HG03095 (cell line): ENCODE results near the gene COX8A.
"Not testable (repeated sequence)": the region's sequence is repeated elsewhere in the genome, so short reads cannot be mapped to it uniquely, and the experiment has no call there.

Source experiments
- ATAC-seq: cut with Tn5 transposase; IDR thresholded peaks from one replicate; pipeline ENCODE4 v1.9.1; 2021; ENCODE audit warnings: moderate library complexity; ENCODE audit not compliant: unreplicated experiment

The COX8A gene

DNA sequence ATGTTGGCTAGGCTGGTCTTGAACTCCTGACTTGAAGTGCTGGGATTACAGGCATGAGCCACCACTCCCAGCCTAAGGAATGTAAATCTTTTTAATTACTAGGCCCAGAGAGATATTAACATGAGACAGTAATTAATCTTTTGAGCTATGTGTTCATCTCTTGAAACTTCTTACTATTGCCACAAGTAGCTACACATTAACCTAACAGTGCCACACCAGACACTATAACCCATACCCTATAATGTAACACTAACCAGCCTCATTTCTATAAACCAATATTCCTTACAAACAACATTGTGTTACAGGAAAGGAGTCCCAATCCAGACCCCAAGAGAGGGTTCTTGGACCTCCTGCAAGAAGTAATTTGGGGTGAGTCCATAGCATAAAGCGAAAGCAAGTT lies 8.0 kb upstream of the COX8A start:
- no peak for ATAC-seq

DNA sequence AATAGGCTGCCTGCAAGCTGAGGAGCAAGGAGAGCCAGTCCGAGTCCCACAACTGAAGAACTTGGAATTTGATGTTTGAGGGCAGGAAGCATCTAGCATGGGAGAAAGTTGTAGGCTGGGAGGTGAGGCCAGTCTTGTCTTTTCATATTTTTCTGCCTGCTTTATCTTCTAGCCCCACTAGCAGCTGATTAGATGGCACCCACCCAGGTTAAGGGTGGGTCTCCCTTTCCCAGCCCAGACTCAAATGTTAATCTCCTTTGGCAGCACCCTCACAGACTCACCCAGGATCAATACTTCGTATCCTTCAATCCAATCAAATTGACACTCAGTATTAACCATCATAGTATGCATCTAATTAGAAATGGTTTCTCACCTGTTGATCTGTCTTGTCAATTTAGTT lies 5.0 kb upstream of the COX8A start:
- no peak for ATAC-seq

GRCh38 chr11:63970902-63971301 lies 3.5 kb upstream of the COX8A start:
- no peak for ATAC-seq

DNA sequence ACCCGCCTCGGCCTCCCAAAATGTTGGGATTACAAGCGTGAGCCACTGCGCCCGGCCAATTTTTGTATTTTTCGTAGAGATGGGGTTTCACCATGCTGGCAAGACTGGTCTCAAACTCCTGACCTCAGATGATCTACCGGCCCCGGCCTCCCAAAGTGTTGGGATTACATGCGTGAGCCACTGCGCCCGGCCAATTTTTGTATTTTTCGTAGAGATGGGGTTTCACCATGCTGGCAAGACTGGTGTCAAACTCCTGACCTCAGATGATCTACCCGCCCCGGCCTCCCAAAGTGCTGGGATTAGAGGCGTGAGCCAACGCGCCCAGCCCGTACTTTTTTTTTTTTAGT lies 535 bp upstream of the COX8A start:
- ATAC-seq, result not testable (repeated sequence)

- ATAC-seq, result no peak
These were observed 4.3 kb downstream of the COX8A start for GRCh38 chr11:63978551-63979239.

DNA sequence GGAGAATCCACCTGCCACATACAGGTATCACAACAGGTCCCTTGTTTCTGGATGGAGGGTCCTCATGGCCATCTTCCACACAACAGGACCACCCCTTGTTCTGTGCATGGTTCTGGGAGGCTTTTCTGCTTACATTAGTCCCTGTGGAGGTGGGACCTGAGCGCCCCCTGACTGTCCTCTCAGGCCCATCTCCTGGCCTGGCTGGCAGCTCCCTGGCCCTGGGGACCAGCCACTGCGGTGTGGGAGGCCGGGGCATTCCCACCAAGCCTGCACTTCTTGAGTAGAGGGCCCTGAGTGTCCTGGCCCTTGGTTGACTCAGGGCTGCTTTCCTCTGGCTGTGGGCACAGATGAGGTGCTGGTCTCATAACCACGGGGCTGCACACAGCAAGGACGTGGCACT lies 5.0 kb downstream of the COX8A start:
- no peak for ATAC-seq

DNA sequence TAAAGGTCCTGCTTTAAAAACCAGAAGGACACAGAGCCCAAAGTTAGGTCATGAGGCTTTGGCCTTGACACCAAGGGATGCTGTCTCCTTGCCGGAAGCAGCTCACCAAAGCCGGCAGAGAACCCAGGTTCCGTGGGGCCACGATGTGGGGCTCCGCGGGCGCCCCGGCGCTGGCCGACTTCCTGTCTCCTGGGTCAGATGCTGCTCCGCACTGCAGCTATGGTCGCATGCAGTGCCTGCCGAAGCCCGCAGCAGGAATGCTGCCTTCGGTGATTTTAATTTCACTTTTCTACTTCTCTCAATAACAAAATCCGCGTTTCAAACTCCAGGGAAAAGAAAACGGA lies 11.4 kb downstream of the COX8A start:
- ATAC-seq, result peak; percentile 43

DNA sequence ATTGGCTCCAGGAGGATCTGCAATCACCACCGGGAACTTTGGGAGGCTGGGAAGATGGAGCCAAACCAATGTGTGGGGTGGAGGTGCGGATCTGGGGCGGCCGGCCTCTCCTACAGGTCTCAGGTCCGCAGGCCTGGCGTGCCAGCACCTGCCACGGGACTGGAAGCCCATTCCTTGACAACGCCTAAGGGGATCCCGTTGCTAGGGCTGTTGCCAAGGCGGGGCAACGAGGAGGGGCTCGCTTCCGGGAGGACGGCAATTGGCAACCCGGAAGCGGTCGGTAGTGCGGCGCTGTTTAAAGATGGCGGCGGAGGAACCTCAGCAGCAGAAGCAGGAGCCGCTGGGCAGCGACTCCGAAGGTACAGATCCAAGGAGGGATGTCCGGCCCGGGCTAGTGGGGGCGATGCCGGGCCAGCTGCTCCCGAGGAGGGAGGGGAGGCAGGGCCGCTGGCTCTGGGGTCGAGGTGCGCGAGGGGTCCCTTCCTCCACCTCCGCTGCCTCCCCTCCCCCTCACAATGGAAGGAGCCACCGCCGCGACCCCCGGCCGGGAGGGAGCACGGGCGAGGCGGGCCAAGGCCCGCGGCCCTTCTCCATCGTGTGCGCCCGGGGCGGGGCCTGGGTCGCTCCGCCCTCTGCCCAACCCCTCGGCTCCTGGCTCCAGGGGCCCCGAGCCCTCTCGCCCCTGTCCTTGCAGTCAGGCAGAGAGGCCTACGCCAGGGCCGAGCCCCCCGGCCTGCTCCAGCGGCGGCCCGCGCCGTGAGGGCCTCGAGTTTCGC lies 11.9 kb downstream of the COX8A start, which contains the start of gene OTUB1:
OTUB1 (plus strand) TSS at position 283 of the 776 bp plus-strand sequence; CDS start at position 302, 19 bp downstream.
- ATAC-seq, result peak; percentile 75

- no peak for ATAC-seq
These were observed 12.6 kb downstream of the COX8A start for GRCh38 chr11:63986932-63987513.

DNA sequence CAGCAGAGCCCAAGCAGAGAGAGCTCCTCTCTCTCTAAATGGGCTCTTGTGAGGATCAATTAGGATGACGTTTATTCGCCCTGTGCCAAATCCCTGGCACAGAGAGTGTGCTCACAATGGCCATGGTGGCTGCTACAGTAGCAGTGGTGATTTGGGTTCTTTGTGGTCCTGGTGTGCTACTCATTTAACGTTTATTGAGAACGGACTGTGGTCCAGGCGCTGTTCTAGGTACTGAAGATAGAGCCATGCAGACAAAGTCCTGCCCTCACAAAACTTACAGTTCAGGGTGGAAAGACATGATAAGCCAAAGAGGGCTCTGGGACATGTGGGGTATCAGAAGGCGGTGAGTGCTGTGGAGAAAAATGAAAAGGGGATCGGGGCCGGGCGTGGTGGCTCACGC lies 17.1 kb downstream of the COX8A start:
- no peak for ATAC-seq

DNA sequence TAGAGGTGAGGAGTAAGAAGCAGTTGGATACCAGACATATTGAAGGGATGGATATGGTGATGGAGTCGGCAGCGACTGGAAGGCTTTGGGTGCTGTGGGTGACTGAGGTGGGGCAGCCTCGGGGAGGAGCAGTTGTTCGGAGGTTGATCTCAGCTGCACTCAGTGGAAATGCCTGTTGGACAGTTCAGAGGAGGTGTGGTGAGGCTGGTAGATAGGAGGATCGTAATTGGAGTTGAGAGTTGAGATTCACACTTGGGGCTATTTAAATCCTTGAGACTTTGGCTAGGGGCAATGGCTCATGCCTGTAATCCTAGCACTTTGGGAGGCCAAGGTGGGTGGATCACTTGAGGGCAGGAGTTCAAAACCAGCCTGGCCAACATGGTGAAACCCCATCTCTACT lies 18.7 kb downstream of the COX8A start:
- ATAC-seq, result no peak

DNA sequence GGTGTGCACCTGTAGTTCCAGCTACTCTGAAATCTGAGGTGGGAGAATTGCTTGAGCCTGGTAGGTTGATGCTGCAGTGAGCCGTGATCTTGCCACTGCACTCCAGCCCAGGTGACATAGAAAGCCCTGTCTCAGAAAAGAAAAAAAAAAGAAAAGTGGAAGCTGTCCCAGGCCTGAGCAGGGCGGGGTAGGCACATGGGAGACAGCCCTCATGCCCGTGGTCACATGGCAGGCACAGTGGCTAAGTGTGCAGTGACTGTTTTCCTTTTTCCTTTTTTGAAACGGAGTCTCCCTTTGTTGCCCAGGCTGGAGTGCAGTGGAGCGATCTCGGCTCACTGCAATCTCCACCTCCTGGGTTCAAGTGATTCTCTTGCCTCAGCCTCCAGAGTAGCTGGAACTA lies 19.6 kb downstream of the COX8A start:
- no peak for ATAC-seq

- no peak for ATAC-seq
These were observed 22.1 kb downstream of the COX8A start for GRCh38 chr11:63996512-63996911.

DNA sequence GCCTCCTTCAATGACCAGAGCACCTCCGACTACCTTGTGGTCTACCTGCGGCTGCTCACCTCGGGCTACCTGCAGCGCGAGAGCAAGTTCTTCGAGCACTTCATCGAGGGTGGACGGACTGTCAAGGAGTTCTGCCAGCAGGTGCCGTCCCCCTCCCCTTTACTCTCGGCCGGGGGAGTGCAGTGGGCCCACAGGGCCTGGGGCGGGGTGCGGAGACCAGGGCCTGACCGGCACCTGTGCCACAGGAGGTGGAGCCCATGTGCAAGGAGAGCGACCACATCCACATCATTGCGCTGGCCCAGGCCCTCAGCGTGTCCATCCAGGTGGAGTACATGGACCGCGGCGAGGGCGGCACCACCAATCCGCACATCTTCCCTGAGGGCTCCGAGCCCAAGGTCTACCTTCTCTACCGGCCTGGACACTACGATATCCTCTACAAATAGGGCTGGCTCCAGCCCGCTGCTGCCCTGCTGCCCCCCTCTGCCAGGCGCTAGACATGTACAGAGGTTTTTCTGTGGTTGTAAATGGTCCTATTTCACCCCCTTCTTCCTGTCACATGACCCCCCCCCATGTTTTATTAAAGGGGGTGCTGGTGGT lies 22.8 kb downstream of the COX8A start:
- ATAC-seq, result no peak

GRCh38 chr11:63997801-63998337 lies 23.4 kb downstream of the COX8A start:
- no peak for ATAC-seq

DNA sequence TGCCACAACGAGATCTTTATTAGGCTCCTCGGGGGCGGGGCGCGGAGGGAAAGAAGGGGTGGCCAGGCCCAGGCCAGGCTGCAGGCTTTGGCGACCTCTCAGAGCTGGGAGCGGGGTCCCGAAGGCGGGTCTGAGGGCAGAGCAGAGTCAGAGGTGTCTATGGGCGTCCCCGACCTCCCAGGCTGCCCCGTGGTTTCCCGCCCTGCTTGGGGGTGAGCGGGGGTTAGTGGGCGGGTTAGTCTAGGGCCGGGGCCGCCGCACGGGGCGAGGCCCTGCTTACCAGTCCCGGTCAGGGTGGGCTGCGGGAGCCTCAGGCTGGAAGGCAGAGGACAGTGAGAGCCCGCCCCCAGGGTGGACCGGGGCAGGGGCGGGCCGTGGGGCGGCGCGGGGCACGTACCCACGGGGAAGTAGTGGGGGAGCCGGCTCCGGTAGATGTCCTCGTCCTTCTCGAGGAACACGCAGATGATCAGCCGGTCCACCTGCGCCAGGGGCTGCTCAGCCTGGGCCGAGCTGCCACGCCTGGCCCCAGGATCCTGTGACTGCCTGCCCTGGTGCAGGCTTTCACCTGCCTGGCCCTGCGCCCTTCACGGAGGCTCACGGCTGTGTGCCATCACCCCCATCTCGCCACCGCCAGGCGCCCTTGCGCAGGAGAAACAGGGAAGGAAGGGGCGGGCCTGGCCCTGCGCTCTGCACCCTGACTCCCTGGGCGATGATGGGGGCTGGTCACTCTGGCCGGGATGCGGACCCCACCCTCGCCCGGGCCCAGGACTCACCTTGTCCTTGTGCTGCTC lies 24.3 kb downstream of the COX8A start:
- ATAC-seq, result no peak

DNA sequence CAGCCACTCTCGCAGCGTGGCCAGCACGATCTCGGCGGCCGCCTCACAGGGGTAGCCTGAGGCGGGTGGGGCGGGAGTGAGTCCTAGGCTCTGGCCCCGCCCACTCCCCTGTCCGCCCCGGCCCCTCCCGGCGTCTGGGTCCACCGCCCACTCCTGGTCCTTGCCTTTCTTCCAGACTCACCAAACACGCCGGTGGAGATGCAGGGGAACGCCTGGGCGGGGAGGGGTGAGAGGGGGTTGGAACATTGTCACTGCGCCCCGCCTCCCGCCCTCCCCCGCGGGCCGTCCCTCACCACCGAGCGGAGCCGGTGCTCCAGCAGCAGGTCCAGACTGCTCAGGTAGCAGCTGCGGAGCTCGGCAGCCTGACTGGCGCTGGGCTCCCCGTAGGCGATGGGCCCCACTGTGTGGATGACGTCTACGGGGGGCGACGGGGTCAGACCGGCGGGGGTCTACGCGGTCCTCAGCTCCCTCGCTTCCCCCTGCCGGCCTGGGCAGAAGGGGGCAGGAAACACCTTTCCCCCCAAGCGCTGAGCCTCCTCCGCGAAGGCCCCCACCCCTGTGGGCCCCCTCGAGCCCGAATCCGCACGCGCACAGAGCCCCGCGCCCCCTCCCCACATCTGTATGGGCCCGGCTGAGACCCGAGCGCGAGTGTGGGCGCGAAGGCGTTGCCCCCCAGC lies 25.1 kb downstream of the COX8A start:
- ATAC-seq, result no peak

DNA sequence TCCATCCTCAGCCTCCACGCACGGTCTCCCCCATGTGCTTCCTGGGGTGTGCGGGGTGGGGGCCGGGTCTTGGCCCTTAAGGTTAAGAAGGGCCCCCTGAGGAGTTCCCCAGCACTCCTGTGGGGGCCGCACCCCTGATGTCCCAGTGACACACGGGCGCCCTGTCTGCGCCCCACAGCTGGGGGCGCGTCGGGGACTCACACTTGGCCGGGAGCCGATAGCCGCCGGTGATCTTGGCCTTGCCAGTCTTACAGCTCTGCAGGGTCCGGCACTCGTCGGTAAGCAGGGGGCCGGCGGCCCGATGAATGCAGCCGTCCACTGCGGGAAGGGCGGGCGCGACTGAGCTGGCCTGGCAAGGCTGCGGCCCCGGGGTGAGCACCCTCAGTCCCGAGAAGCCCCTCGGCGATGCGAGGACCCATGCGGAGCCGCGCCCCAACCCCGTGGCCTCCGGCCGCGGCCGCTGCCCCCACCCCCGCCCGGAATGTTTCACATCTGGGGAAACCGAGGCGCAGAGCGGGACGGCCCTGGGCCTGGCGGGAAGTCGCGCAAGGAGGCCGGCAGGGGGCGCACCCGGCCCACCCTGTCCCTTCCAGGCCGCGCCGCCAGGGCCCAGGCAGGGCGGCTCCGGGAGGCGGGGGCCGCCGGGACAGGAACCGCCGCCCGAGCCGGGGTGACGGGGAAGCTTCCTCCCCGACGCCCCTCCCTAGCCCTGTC lies 25.8 kb downstream of the COX8A start:
- no peak for ATAC-seq

- no peak for ATAC-seq
These were observed 26.5 kb downstream of the COX8A start for GRCh38 chr11:64000740-64001483.
